ENCODE data around the gene FADD. TPM values are rescaled to one million over a fixed set of nuclear protein-coding genes. Genes with fewer than 3 reads are reported as not detected.

FADD gene
- polyA plus RNA-seq, 3 donors, result 5.4 to 9.5 (median 7.7) TPM

DNA sequence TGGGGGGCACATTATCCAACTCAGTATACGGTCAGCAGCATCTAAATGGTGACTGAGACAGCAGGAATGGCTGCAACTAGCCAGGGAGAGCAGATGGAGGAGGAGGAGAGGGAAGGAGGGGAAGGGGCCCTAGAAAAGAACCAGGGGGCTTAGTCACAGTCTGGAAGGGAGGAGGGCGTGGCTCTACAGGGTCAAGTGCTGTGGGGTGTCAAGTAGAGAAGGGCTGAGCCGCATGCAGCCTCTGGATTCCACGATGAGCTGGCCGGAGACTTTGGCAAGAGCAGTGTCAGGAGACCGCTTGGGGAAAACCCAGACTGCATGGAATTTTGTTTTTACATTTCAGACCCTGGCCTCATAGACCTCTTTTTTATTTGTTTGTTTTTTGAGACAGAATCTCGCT, 41.6 kb downstream of the FADD start:
- TF ChIP-seq, protein P1, sequence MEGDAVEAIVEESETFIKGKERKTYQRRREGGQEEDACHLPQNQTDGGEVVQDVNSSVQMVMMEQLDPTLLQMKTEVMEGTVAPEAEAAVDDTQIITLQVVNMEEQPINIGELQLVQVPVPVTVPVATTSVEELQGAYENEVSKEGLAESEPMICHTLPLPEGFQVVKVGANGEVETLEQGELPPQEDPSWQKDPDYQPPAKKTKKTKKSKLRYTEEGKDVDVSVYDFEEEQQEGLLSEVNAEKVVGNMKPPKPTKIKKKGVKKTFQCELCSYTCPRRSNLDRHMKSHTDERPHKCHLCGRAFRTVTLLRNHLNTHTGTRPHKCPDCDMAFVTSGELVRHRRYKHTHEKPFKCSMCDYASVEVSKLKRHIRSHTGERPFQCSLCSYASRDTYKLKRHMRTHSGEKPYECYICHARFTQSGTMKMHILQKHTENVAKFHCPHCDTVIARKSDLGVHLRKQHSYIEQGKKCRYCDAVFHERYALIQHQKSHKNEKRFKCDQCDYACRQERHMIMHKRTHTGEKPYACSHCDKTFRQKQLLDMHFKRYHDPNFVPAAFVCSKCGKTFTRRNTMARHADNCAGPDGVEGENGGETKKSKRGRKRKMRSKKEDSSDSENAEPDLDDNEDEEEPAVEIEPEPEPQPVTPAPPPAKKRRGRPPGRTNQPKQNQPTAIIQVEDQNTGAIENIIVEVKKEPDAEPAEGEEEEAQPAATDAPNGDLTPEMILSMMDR (IDR thresholded peaks at IDR 0.05), result no peak

GRCh38 chr11:70246196-70246595, 43.1 kb downstream of the FADD start:
- H3K79me2 ChIP-seq (ENCODE audit: insufficient read depth, low read length), result no peaks in the 10 kb centered on the region
- no peak for DNase-seq
- Mint-ChIP-seq H3K27me3 (ENCODE audit: low read depth in 3 of 3) (peaks cover 11 to 17% (median 12%) of the 10 kb centered on the region in 3 donors), H3K9me3 (peaks cover 2 to 13% (median 7%) of the 10 kb centered on the region in 7 donors), H3K27ac (no peak overlapping the region), H3K36me3 (no peaks in the 10 kb centered on the region), H3K4me3 (peak overlapping the region in 1 of 2 donors; percentile 9), H3K4me1 (no peaks in the 10 kb centered on the region)
- no peak overlapping the region for H3K9ac ChIP-seq (ENCODE audit: insufficient read depth, low read length, poor library complexity, severe bottlenecking)
- intact Hi-C loops (cut with micrococcal nuclease), result no loop called here
- H3K9me3 ChIP-seq (replicated peaks in 1 of 2; ENCODE audit: control insufficient read depth in 1 of 2, insufficient read depth in 1 of 2, low read length in 2 of 2), result no peaks in the 10 kb centered on the region
- no peak overlapping the region for H3K27ac ChIP-seq (ENCODE audit: low read depth in 1 of 2, low read length in 2 of 2)
- TF ChIP-seq, protein P1 (IDR thresholded peaks at IDR 0.05), result no peak
- no peak overlapping the region for H3K4me2 ChIP-seq (replicated peaks; ENCODE audit: extremely low read depth, low read length, poor library complexity, severe bottlenecking)
- no peak overlapping the region for H3K4me3 ChIP-seq (replicated peaks in 1 of 3; ENCODE audit: low read depth in 2 of 3, low read length in 3 of 3)
- 86% methylated on average over 2 of the region's 8 CpGs for WGBS (ENCODE audit: insufficient coverage)
- no peaks in the 10 kb centered on the region for H4K20me1 ChIP-seq (ENCODE audit: insufficient read depth, low read length)
- H3K36me3 ChIP-seq (replicated peaks in 1 of 2; ENCODE audit: control insufficient read depth in 1 of 2, insufficient read depth in 2 of 2, low read length in 2 of 2), result no peaks in the 10 kb centered on the region
- no peak overlapping the region for H2AFZ ChIP-seq (ENCODE audit: insufficient read depth, low read depth, low read length, poor library complexity, severe bottlenecking)
- H3K27me3 ChIP-seq (ENCODE audit: control insufficient read depth in 2 of 2, insufficient read depth in 2 of 2, low read length in 2 of 2), result no peaks in the 10 kb centered on the region
- no peaks in the 10 kb centered on the region for H3K4me1 ChIP-seq (ENCODE audit: control insufficient read depth in 1 of 2, insufficient read depth in 2 of 2, low read length in 2 of 2)

More for the DNA sequence above, 41.6 kb downstream of the FADD start:
- Histone ChIP-seq H3K4me1 (ENCODE audit: control insufficient read depth in 1 of 2, insufficient read depth in 2 of 2, low read length in 2 of 2) (no peaks in the 10 kb centered on the region), H3K4me3 (replicated peaks in 1 of 3; ENCODE audit: low read depth in 2 of 3, low read length in 3 of 3) (no peak overlapping the region), H3K27me3 (ENCODE audit: control insufficient read depth in 2 of 2, insufficient read depth in 2 of 2, low read length in 2 of 2) (peaks cover 0 to 3% of the 10 kb centered on the region in 2 donors), H3K27ac (ENCODE audit: low read depth in 1 of 2, low read length in 2 of 2) (no peak overlapping the region), H2AFZ (ENCODE audit: insufficient read depth, low read depth, low read length, poor library complexity, severe bottlenecking) (no peak overlapping the region), H3K79me2 (ENCODE audit: insufficient read depth, low read length) (no peaks in the 10 kb centered on the region), H3K36me3 (replicated peaks in 1 of 2; ENCODE audit: control insufficient read depth in 1 of 2, insufficient read depth in 2 of 2, low read length in 2 of 2) (no peaks in the 10 kb centered on the region), H3K4me2 (replicated peaks; ENCODE audit: extremely low read depth, low read length, poor library complexity, severe bottlenecking) (no peak overlapping the region), H3K9me3 (replicated peaks in 1 of 2; ENCODE audit: control insufficient read depth in 1 of 2, insufficient read depth in 1 of 2, low read length in 2 of 2) (no peaks in the 10 kb centered on the region), H3K9ac (ENCODE audit: insufficient read depth, low read length, poor library complexity, severe bottlenecking) (no peak overlapping the region), H4K20me1 (ENCODE audit: insufficient read depth, low read length) (no peaks in the 10 kb centered on the region)
- 100% methylated on average over 4 of the region's 7 CpGs for WGBS (ENCODE audit: insufficient coverage)
- Mint-ChIP-seq H3K36me3 (no peaks in the 10 kb centered on the region), H3K9me3 (peaks cover 2 to 13% (median 7%) of the 10 kb centered on the region in 7 donors), H3K27me3 (ENCODE audit: low read depth in 3 of 3) (peaks cover 17 to 21% (median 19%) of the 10 kb centered on the region in 3 donors), H3K27ac (no peak overlapping the region), H3K4me3 (no peak overlapping the region), H3K4me1 (no peaks in the 10 kb centered on the region)
- intact Hi-C loops (cut with micrococcal nuclease), result no loop called here
- peak in 1 of 3 donors; percentile 32 for DNase-seq
